Activated CD8-positive, alpha-beta memory T cell treated with anti-CD3 and anti-CD28 coated beads for 36 hours (primary cell): ENCODE results near the gene LAG3. TPM values are rescaled to one million over a fixed set of nuclear protein-coding genes. Genes with fewer than 3 reads are reported as not detected.

ENCODE experiments used
- CTCF ChIA-PET: fragments of 350-600 bp; sonication (Branson Sonifier 250); formaldehyde crosslinking; loops from one replicate; lab custom pipeline; 2021; ENCODE audit warnings: antibody characterized with exemption; lab: Charles Lee
- POLR2A ChIA-PET: fragments of 350-600 bp; sonication (Branson Sonifier 250); formaldehyde crosslinking; loops from one replicate; lab custom pipeline; 2021; ENCODE audit warnings: antibody characterized with exemption; lab: Charles Lee
- total RNA-seq, 2 experiments: library from RNA; stranded (reverse); gene quantifications; one replicate each; pipeline ENCODE4 v1.2.3, GENCODE V29; 2021

LAG3 gene
- total RNA-seq, 2 experiments from 2014 or later: 324 to 331 TPM

GRCh38 chr12:6750506-6750905 lies 21.8 kb upstream of the LAG3 start:
- POLR2A ChIA-PET: no interaction called here
- CTCF ChIA-PET: interaction anchor here (5.7 kb wide), 1 partner anchor 23 kb away, joined by 85 read pairs; the partner anchor contains the start of gene LAG3

- ChIA-PET POLR2A (interaction anchor here (1.9 to 2.8 kb wide), 4 partner anchors 27 to 62 kb away, joined by 9 to 29 read pairs (median 10); partner anchors contain the start of genes COPS7A and ZNF384), CTCF (interaction anchor here (1.2 to 5.7 kb wide), 7 partner anchors 14 to 115 kb away, joined by 3 to 91 read pairs (median 26); partner anchors contain the start of genes COPS7A, GPR162, LAG3 and P3H3)
Measured at GRCh38 chr12:6751767-6752166, 20.6 kb upstream of the LAG3 start.

- POLR2A ChIA-PET: interaction anchor here (0.6 to 2.8 kb wide), 15 partner anchors 9 to 301 kb away, joined by 3 to 39 read pairs (median 6); partner anchors contain the start of genes COPS7A, PTMS, SPSB2 and TAPBPL
- CTCF ChIA-PET: interaction anchor here (0.7 to 5.7 kb wide), 20 partner anchors 8 to 185 kb away, joined by 3 to 91 read pairs (median 6); partner anchors contain the start of genes CD4, CDCA3, COPS7A and GPR162
Measured at GRCh38 chr12:6752167-6752920, 20.0 kb upstream of the LAG3 start.

- ChIA-PET POLR2A (interaction anchor here (0.6 to 2.8 kb wide), 20 partner anchors 10 to 301 kb away, joined by 3 to 39 read pairs (median 4); partner anchors contain the start of genes COPS7A, PTMS, SPSB2 and TAPBPL), CTCF (interaction anchor here (0.6 to 5.7 kb wide), 30 partner anchors 9 to 186 kb away, joined by 3 to 91 read pairs (median 4); partner anchors contain the start of genes CD4, CDCA3, COPS7A and GPR162)
Measured at GRCh38 chr12:6752921-6753771, 19.2 kb upstream of the LAG3 start, which contains the start of gene MLF2. TSS of gene MLF2 (minus strand) at chr12:6753141. CDS start at chr12:6752334, 807 bp downstream.

GRCh38 chr12:6753772-6754356 lies 18.5 kb upstream of the LAG3 start:
- POLR2A ChIA-PET: interaction anchor here (0.9 to 2.8 kb wide), 14 partner anchors 11 to 302 kb away, joined by 3 to 39 read pairs (median 8); partner anchors contain the start of genes COPS7A, PTMS, SPSB2 and TAPBPL

GRCh38 chr12:6754411-6754810 lies 17.9 kb upstream of the LAG3 start:
- ChIA-PET CTCF (interaction anchor here (0.6 to 5.7 kb wide), 18 partner anchors 8 to 124 kb away, joined by 3 to 91 read pairs (median 8); partner anchors contain the start of genes CD4, CDCA3, COPS7A and GPR162), POLR2A (interaction anchor here (2.3 to 2.8 kb wide), 4 partner anchors 12 to 98 kb away, joined by 12 to 39 read pairs (median 22); partner anchors contain the start of genes COPS7A, PTMS and USP5)

More at GRCh38 chr12:6753772-6754356, 18.5 kb upstream of the LAG3 start:
- CTCF ChIA-PET: interaction anchor here (0.6 to 5.7 kb wide), 22 partner anchors 9 to 159 kb away, joined by 3 to 91 read pairs (median 6); partner anchors contain the start of genes CD4, CDCA3, COPS7A and GPR162

GRCh38 chr12:6757028-6757690 lies 15.2 kb upstream of the LAG3 start:
- POLR2A ChIA-PET: no interaction called here
- CTCF ChIA-PET: interaction anchor here (1.6 to 1.8 kb wide), 3 partner anchors 8 to 116 kb away, joined by 3 to 4 read pairs (median 4); partner anchors contain the start of gene SPSB2

GRCh38 chr12:6758506-6759095 lies 13.7 kb upstream of the LAG3 start:
- ChIA-PET CTCF (interaction anchor here (1.6 to 2.6 kb wide), 4 partner anchors 8 to 114 kb away, joined by 3 to 9 read pairs (median 5); partner anchors contain the start of gene SPSB2), POLR2A (no interaction called here)

GRCh38 chr12:6759741-6760140 lies 12.6 kb upstream of the LAG3 start:
- CTCF ChIA-PET: interaction anchor here (0.6 to 2.6 kb wide), 5 partner anchors 15 to 126 kb away, joined by 3 to 9 read pairs (median 4); no protein-coding TSS in a partner anchor
- POLR2A ChIA-PET: no interaction called here

GRCh38 chr12:6763380-6763779 lies 8.9 kb upstream of the LAG3 start:
- POLR2A ChIA-PET: interaction anchor here (0.7 kb wide), 1 partner anchor 74 kb away, joined by 10 read pairs; the partner anchor contains the start of gene ZNF384
- CTCF ChIA-PET: interaction anchor here (1.9 kb wide), 1 partner anchor 10 kb away, joined by 9 read pairs; the partner anchor contains the start of gene MLF2

- CTCF ChIA-PET: interaction anchor here (0.6 to 4.2 kb wide), 3 partner anchors 11 to 54 kb away, joined by 3 to 45 read pairs (median 42); partner anchors contain the start of gene MLF2
Measured at GRCh38 chr12:6764011-6764828, 8.1 kb upstream of the LAG3 start.

GRCh38 chr12:6765048-6765633 lies 7.2 kb upstream of the LAG3 start:
- POLR2A ChIA-PET: interaction anchor here (2.0 kb wide), 2 partner anchors 10 to 12 kb away, joined by 8 to 14 read pairs; partner anchors contain the start of gene MLF2
- CTCF ChIA-PET: interaction anchor here (0.8 to 4.2 kb wide), 9 partner anchors 9 to 199 kb away, joined by 3 to 45 read pairs (median 5); partner anchors contain the start of gene MLF2

More at GRCh38 chr12:6764011-6764828, 8.1 kb upstream of the LAG3 start:
- POLR2A ChIA-PET: interaction anchor here (0.7 kb wide), 1 partner anchor 75 kb away, joined by 10 read pairs; the partner anchor contains the start of gene ZNF384

- ChIA-PET POLR2A (interaction anchor here (0.5 to 2.9 kb wide), 8 partner anchors 8 to 172 kb away, joined by 3 to 14 read pairs (median 4); partner anchors contain the start of genes MLF2, SPSB2 and ZNF384), CTCF (interaction anchor here (0.8 to 4.2 kb wide), 26 partner anchors 8 to 343 kb away, joined by 3 to 45 read pairs (median 4); partner anchors contain the start of genes C12orf57, COPS7A, GPR162 and MLF2)
Measured at GRCh38 chr12:6765634-6766581, 6.4 kb upstream of the LAG3 start, which contains the start of gene PTMS. TSS of gene PTMS (plus strand) at chr12:6766363. CDS start at chr12:6766706, 343 bp downstream.
